RWPE1 (cell line): ENCODE results near the gene CFAP61.

ENCODE experiments used
- CTCF ChIA-PET: fragments of 350-600 bp; sonication (Branson Sonifier 250); formaldehyde crosslinking; extraction: SDS; loops from one replicate; lab custom pipeline; 2021; lab: Yijun Ruan, JAX
- POLR2A ChIA-PET: fragments of 400-600 bp; formaldehyde crosslinking; extraction: SDS; loops from one replicate; lab custom pipeline; 2020; ENCODE audit warnings: antibody characterized with exemption; ENCODE audit not compliant: low non-redundant PET; lab: Yijun Ruan, JAX
- DNase-seq: peaks from one replicate; pipeline ENCODE4 v3.0.0; 2012; ENCODE audit warnings: low spot score
- H3K27ac ChIP-seq: fragments of 450-650 bp; 2 replicates; pipeline ENCODE4 v1.5.1; 2017
- CTCF ChIP-seq: fragments of 450-650 bp; conservative IDR thresholded peaks from 2 replicates; pipeline ENCODE4 v1.5.1; 2017; ENCODE audit warnings: low read depth, mild to moderate bottlenecking

Gene CFAP61

GRCh38 chr20:20143165-20143564, 90.8 kb downstream of the CFAP61 start:
- no peak overlapping the region for H3K27ac ChIP-seq
- no peak for TF ChIP-seq CTCF
- DNase-seq: no peak
- POLR2A ChIA-PET: no interaction called here
- CTCF ChIA-PET: no interaction called here

GRCh38 chr20:20143646-20144045, 91.3 kb downstream of the CFAP61 start:
- no peak for DNase-seq
- ChIA-PET POLR2A (no interaction called here), CTCF (no interaction called here)
- no peak overlapping the region for H3K27ac ChIP-seq
- no peak for TF ChIP-seq CTCF

GRCh38 chr20:20148779-20149178, 96.4 kb downstream of the CFAP61 start:
- no peak for DNase-seq
- ChIA-PET CTCF (no interaction called here), POLR2A (no interaction called here)
- H3K27ac ChIP-seq: no peak overlapping the region
- no peak for TF ChIP-seq CTCF

- TF ChIP-seq CTCF: no peak
- ChIA-PET CTCF (no interaction called here), POLR2A (no interaction called here)
- H3K27ac ChIP-seq: no peak overlapping the region
- DNase-seq: no peak
These were observed 97.9 kb downstream of the CFAP61 start for GRCh38 chr20:20150241-20150640.

GRCh38 chr20:20160520-20160919, 108.2 kb downstream of the CFAP61 start:
- TF ChIP-seq CTCF: no peak
- POLR2A ChIA-PET: no interaction called here
- H3K27ac ChIP-seq: no peak overlapping the region
- CTCF ChIA-PET: no interaction called here
- DNase-seq: no peak

GRCh38 chr20:20161611-20162010, 109.3 kb downstream of the CFAP61 start:
- no peak overlapping the region for H3K27ac ChIP-seq
- ChIA-PET POLR2A (no interaction called here), CTCF (interaction anchor here (0.8 kb wide), 1 partner anchor 748 kb away, joined by 4 read pairs; no protein-coding TSS in a partner anchor)
- no peak for DNase-seq
- TF ChIP-seq CTCF: no peak

- CTCF ChIA-PET: interaction anchor here (0.7 kb wide), 1 partner anchor 75 kb away, joined by 3 read pairs; no protein-coding TSS in a partner anchor
- H3K27ac ChIP-seq: no peak overlapping the region
- POLR2A ChIA-PET: no interaction called here
- TF ChIP-seq CTCF: no peak
- no peak for DNase-seq
These were observed 115.4 kb downstream of the CFAP61 start for GRCh38 chr20:20167698-20168097.
